HAP-1 (cell line): Measurements from ENCODE around the gene DNMBP.

Experiments used
- DNase-seq, 2 experiments: peaks; one replicate each; pipeline ENCODE4 v3.0.0-alpha.2; 2016 to 2020; ENCODE audit warnings: low spot score in 2 of 2
- H3K27me3 ChIP-seq: fragments of 250-450 bp; sonication (Bioruptor Pico); 2 replicates; pipeline ENCODE4 v1.5.1; 2020; ENCODE audit warnings: low read depth, mild to moderate bottlenecking, moderate library complexity
- H3K36me3 ChIP-seq: fragments of 250-450 bp; sonication (Bioruptor Pico); replicated peaks from 2 replicates; pipeline ENCODE4 v1.5.1; 2020; ENCODE audit warnings: mild to moderate bottlenecking
- H3K4me1 ChIP-seq: fragments of 250-450 bp; sonication (Bioruptor Pico); 2 replicates; pipeline ENCODE4 v1.5.1; 2020; ENCODE audit warnings: mild to moderate bottlenecking
- H3K4me3 ChIP-seq: fragments of 250-450 bp; sonication (Bioruptor Pico); 2 replicates; pipeline ENCODE4 v1.5.1; 2020; ENCODE audit warnings: mild to moderate bottlenecking, moderate library complexity
- H3K9me3 ChIP-seq: fragments of 250-450 bp; sonication (Bioruptor Pico); 2 replicates; pipeline ENCODE4 v1.5.1; 2020; ENCODE audit warnings: mild to moderate bottlenecking, moderate library complexity
- in situ Hi-C: fragments of 300-500 bp; cut with MboI; formaldehyde crosslinking; loops from 3 replicates; pipeline ENCODE4 v1.14.3; 2020; ENCODE audit warnings: low sequenced_read_pairs, inconsistent platforms, mixed read lengths

DNMBP gene

GRCh38 chr10:100008142-100008522 is 1.6 kb downstream of the DNMBP start:
- Histone ChIP-seq H3K4me1 (peaks cover 34% of the 10 kb centered on the region), H3K27me3 (no peaks in the 10 kb centered on the region), H3K36me3 (no peaks in the 10 kb centered on the region), H3K9me3 (no peaks in the 10 kb centered on the region), H3K4me3 (peak overlapping the region; percentile 73)
- in situ Hi-C loops = loop anchor here (10.0 kb wide), 1 partner anchor 93 kb away; no protein-coding TSS in a partner anchor
- DNase-seq = no peak

GRCh38 chr10:100007231-100008141 is 2.3 kb downstream of the DNMBP start:
- DNase-seq = peak in 1 of 2 experiments; percentile 28
- no peaks in the 10 kb centered on the region; the same call in 1 of the 2 replicates for H3K9me3 ChIP-seq
- peaks cover 34% of the 10 kb centered on the region for H3K4me1 ChIP-seq
- H3K4me3 ChIP-seq = peak overlapping the region; percentile 73
- no peaks in the 10 kb centered on the region for H3K36me3 ChIP-seq
- H3K27me3 ChIP-seq = no peaks in the 10 kb centered on the region
- in situ Hi-C loops = loop anchor here (10.0 kb wide), 1 partner anchor 93 kb away; no protein-coding TSS in a partner anchor

GRCh38 chr10:100006243-100006886 is 3.4 kb downstream of the DNMBP start:
- DNase-seq = no peak
- Histone ChIP-seq H3K9me3 (no peaks in the 10 kb centered on the region; the same call in 1 of the 2 replicates), H3K36me3 (no peaks in the 10 kb centered on the region), H3K4me3 (no peak overlapping the region), H3K4me1 (peaks cover 34% of the 10 kb centered on the region), H3K27me3 (no peaks in the 10 kb centered on the region)
- in situ Hi-C loops = loop anchor here (10.0 kb wide), 1 partner anchor 92 kb away; no protein-coding TSS in a partner anchor

- in situ Hi-C loops = loop anchor here (10.0 kb wide), 1 partner anchor 90 kb away; no protein-coding TSS in a partner anchor
- peaks cover 32% of the 10 kb centered on the region for H3K4me1 ChIP-seq
- no peak overlapping the region for H3K4me3 ChIP-seq
- H3K9me3 ChIP-seq = no peaks in the 10 kb centered on the region; the same call in 1 of the 2 replicates
- no peaks in the 10 kb centered on the region for H3K27me3 ChIP-seq
- DNase-seq = no peak
- no peaks in the 10 kb centered on the region for H3K36me3 ChIP-seq
Measured at GRCh38 chr10:100004805-100005510, 4.8 kb downstream of the DNMBP start.

GRCh38 chr10:100000109-100000644 is 9.6 kb downstream of the DNMBP start:
- peaks cover 6% of the 10 kb centered on the region; the same call in 1 of the 2 replicates for H3K4me1 ChIP-seq
- H3K27me3 ChIP-seq = no peaks in the 10 kb centered on the region
- no peaks in the 10 kb centered on the region for H3K36me3 ChIP-seq
- no peak overlapping the region for H3K4me3 ChIP-seq
- in situ Hi-C loops = loop anchor here (10.0 kb wide), 1 partner anchor 85 kb away; no protein-coding TSS in a partner anchor
- no peak for DNase-seq
- no peaks in the 10 kb centered on the region; the same call in 1 of the 2 replicates for H3K9me3 ChIP-seq

GRCh38 chr10:99999319-100000108 is 10.2 kb downstream of the DNMBP start:
- Histone ChIP-seq H3K36me3 (no peaks in the 10 kb centered on the region), H3K4me3 (no peak overlapping the region), H3K4me1 (peaks cover 8% of the 10 kb centered on the region), H3K9me3 (no peaks in the 10 kb centered on the region; the same call in 1 of the 2 replicates), H3K27me3 (no peaks in the 10 kb centered on the region)
- in situ Hi-C loops = loop anchor here (10.0 kb wide), 1 partner anchor 85 kb away; no protein-coding TSS in a partner anchor
- no peak for DNase-seq

- in situ Hi-C loops = no loop called here
- no peak for DNase-seq
- H3K4me3 ChIP-seq = no peak overlapping the region
- H3K4me1 ChIP-seq = peaks cover 15% of the 10 kb centered on the region
- H3K9me3 ChIP-seq = no peaks in the 10 kb centered on the region; the same call in 1 of the 2 replicates
- no peaks in the 10 kb centered on the region for H3K36me3 ChIP-seq
- H3K27me3 ChIP-seq = no peaks in the 10 kb centered on the region
Measured at GRCh38 chr10:99998889-99999288, 10.9 kb downstream of the DNMBP start.

GRCh38 chr10:99996671-99997648 is 12.8 kb downstream of the DNMBP start:
- Histone ChIP-seq H3K27me3 (no peaks in the 10 kb centered on the region), H3K9me3 (no peaks in the 10 kb centered on the region), H3K4me1 (peaks cover 16% of the 10 kb centered on the region), H3K36me3 (no peaks in the 10 kb centered on the region), H3K4me3 (no peak overlapping the region)
- no peak for DNase-seq
- in situ Hi-C loops = no loop called here

- Histone ChIP-seq H3K4me3 (no peak overlapping the region), H3K4me1 (peaks cover 16% of the 10 kb centered on the region), H3K27me3 (no peaks in the 10 kb centered on the region), H3K36me3 (no peaks in the 10 kb centered on the region), H3K9me3 (no peaks in the 10 kb centered on the region)
- DNase-seq = no peak
- in situ Hi-C loops = no loop called here
Measured at GRCh38 chr10:99995713-99996112, 14.0 kb downstream of the DNMBP start.

- Histone ChIP-seq H3K36me3 (no peaks in the 10 kb centered on the region), H3K4me1 (peaks cover 16% of the 10 kb centered on the region), H3K4me3 (no peak overlapping the region), H3K9me3 (no peaks in the 10 kb centered on the region), H3K27me3 (no peaks in the 10 kb centered on the region)
- DNase-seq = no peak
- in situ Hi-C loops = no loop called here
Measured at GRCh38 chr10:99995269-99995668, 14.5 kb downstream of the DNMBP start.

- H3K27me3 ChIP-seq = no peaks in the 10 kb centered on the region
- no peaks in the 10 kb centered on the region for H3K36me3 ChIP-seq
- in situ Hi-C loops = no loop called here
- H3K9me3 ChIP-seq = no peaks in the 10 kb centered on the region
- DNase-seq = no peak
- no peak overlapping the region for H3K4me3 ChIP-seq
- H3K4me1 ChIP-seq = peaks cover 16% of the 10 kb centered on the region
Measured at GRCh38 chr10:99994801-99995200, 14.9 kb downstream of the DNMBP start.
